H7 (cell line): ENCODE measurements around the gene TAF11L2. TPM values are rescaled to one million over a fixed set of nuclear protein-coding genes. Genes with fewer than 3 reads are reported as not detected.
"Not testable (repeated sequence)": the region's sequence is repeated elsewhere in the genome, so short reads cannot be mapped to it uniquely, and the experiment has no call there.

Experiments
- DNase-seq: peaks from one replicate; pipeline ENCODE4 v3.0.0; 2012
- H3K27me3 ChIP-seq: 2 replicates; pipeline ENCODE4 v1.6.0; 2011; ENCODE audit warnings: mild to moderate bottlenecking, low read length; ENCODE audit not compliant: control insufficient read depth, insufficient read depth
- H3K36me3 ChIP-seq: replicated peaks from 2 replicates; pipeline ENCODE4 v1.5.1; 2011; ENCODE audit warnings: low read length; ENCODE audit not compliant: control insufficient read depth, insufficient read depth
- H3K4me3 ChIP-seq: 2 replicates; pipeline ENCODE4 v1.5.1; 2011; ENCODE audit warnings: low read depth, mild to moderate bottlenecking, control low read depth, low read length, moderate library complexity; ENCODE audit not compliant: insufficient read depth
- total RNA-seq: library from RNA; depleted of rRNA; stranded (reverse); fragments of >200 nt; shearing (Covaris generic); gene quantifications from 2 replicates; pipeline ENCODE4 v1.2.3, GENCODE V29; 2014; rRNA removed

The TAF11L2 gene
- not detected in 2 replicates for total RNA-seq

GRCh38 chr5:17497931-17498330 lies at the start of gene TAF11L2:
TSS of gene TAF11L2 (plus strand) at chr5:17498231.
- H3K4me3 ChIP-seq, H3K27me3 ChIP-seq, H3K36me3 ChIP-seq, DNase-seq: not testable (repeated sequence)

- DNase-seq, result no peak
- Histone ChIP-seq H3K36me3 (no peaks in the 10 kb centered on the region), H3K27me3 (no peaks in the 10 kb centered on the region), H3K4me3 (no peak overlapping the region)
Measured at GRCh38 chr5:17448877-17449276, 49.2 kb upstream of the TAF11L2 start.

- no peaks in the 10 kb centered on the region for H3K36me3 ChIP-seq
- no peak for DNase-seq
- H3K4me3 ChIP-seq, result no peak overlapping the region
- H3K27me3 ChIP-seq, result no peaks in the 10 kb centered on the region
Measured at GRCh38 chr5:17452936-17453335, 45.1 kb upstream of the TAF11L2 start.

- Histone ChIP-seq H3K36me3 (no peaks in the 10 kb centered on the region), H3K27me3 (no peaks in the 10 kb centered on the region)
Measured at GRCh38 chr5:17455942-17456341, 42.1 kb upstream of the TAF11L2 start.

GRCh38 chr5:17461793-17462192 lies 36.2 kb upstream of the TAF11L2 start:
- no peak for DNase-seq
- H3K4me3 ChIP-seq, result no peak overlapping the region
- no peaks in the 10 kb centered on the region for H3K36me3 ChIP-seq
- no peaks in the 10 kb centered on the region for H3K27me3 ChIP-seq

More at GRCh38 chr5:17455942-17456341, 42.1 kb upstream of the TAF11L2 start:
- no peak overlapping the region for H3K4me3 ChIP-seq
- no peak for DNase-seq

- Histone ChIP-seq H3K36me3 (no peaks in the 10 kb centered on the region), H3K4me3 (no peak overlapping the region), H3K27me3 (no peaks in the 10 kb centered on the region)
- DNase-seq, result no peak
Measured at GRCh38 chr5:17463653-17464052, 34.4 kb upstream of the TAF11L2 start.

GRCh38 chr5:17470064-17470463 lies 28.0 kb upstream of the TAF11L2 start:
- Histone ChIP-seq H3K36me3 (no peaks in the 10 kb centered on the region), H3K4me3 (no peak overlapping the region), H3K27me3 (no peaks in the 10 kb centered on the region)
- DNase-seq, result no peak

- not testable (repeated sequence) for H3K4me3 ChIP-seq, H3K36me3 ChIP-seq, DNase-seq, H3K27me3 ChIP-seq
Measured at GRCh38 chr5:17475064-17475463, 23.0 kb upstream of the TAF11L2 start.

- DNase-seq, result no peak
- Histone ChIP-seq H3K4me3 (no peak overlapping the region), H3K27me3 (no peaks in the 10 kb centered on the region), H3K36me3 (no peaks in the 10 kb centered on the region)
Measured at GRCh38 chr5:17477043-17477442, 21.0 kb upstream of the TAF11L2 start.

GRCh38 chr5:17477573-17478265 lies 20.3 kb upstream of the TAF11L2 start:
- Histone ChIP-seq H3K4me3 (no peak overlapping the region), H3K36me3 (no peaks in the 10 kb centered on the region), H3K27me3 (no peaks in the 10 kb centered on the region)
- no peak for DNase-seq

GRCh38 chr5:17481378-17481777 lies 16.7 kb upstream of the TAF11L2 start:
- no peaks in the 10 kb centered on the region for H3K36me3 ChIP-seq
- H3K4me3 ChIP-seq, result no peak overlapping the region
- DNase-seq, result no peak
- no peaks in the 10 kb centered on the region for H3K27me3 ChIP-seq

GRCh38 chr5:17482790-17483189 lies 15.2 kb upstream of the TAF11L2 start:
- no peak overlapping the region for H3K4me3 ChIP-seq

GRCh38 chr5:17486464-17487173 lies 11.4 kb upstream of the TAF11L2 start:
- DNase-seq, H3K36me3 ChIP-seq, H3K27me3 ChIP-seq, H3K4me3 ChIP-seq: not testable (repeated sequence)

More at GRCh38 chr5:17482790-17483189, 15.2 kb upstream of the TAF11L2 start:
- no peaks in the 10 kb centered on the region for H3K27me3 ChIP-seq
- no peaks in the 10 kb centered on the region for H3K36me3 ChIP-seq
- DNase-seq, result no peak

- Histone ChIP-seq H3K4me3 (no peak overlapping the region), H3K27me3 (no peaks in the 10 kb centered on the region; the same call in 1 of the 2 replicates), H3K36me3 (no peaks in the 10 kb centered on the region)
- no peak for DNase-seq
Measured at GRCh38 chr5:17487174-17487512, 10.9 kb upstream of the TAF11L2 start.

GRCh38 chr5:17491257-17491656 lies 6.8 kb upstream of the TAF11L2 start:
- H3K4me3 ChIP-seq, DNase-seq, H3K36me3 ChIP-seq, H3K27me3 ChIP-seq: not testable (repeated sequence)
